A549 (cell line): Measurements from ENCODE around the gene BCR. TPM values are rescaled to one million over a fixed set of nuclear protein-coding genes. Genes with fewer than 3 reads are reported as not detected.

Experiments used
- ATAC-seq, 2 experiments: fragments of 200-7000 bp in 1 of 2; fragments of >200 bp in 1 of 2; cut with Nextera tagmentation in 1 of 2; cut with Tn5 transposase in 1 of 2; 3 replicates each; pipeline versions ENCODE4 v1.8.0 to v1.9.1; 2018 to 2020; ENCODE audit warnings: mild to moderate bottlenecking in 1 of 2, moderate library complexity in 1 of 2
- CTCF ChIA-PET: fragments of 300-600 bp; sonication (Branson Sonifier 250); formaldehyde crosslinking; extraction: SDS; loops from one replicate; lab custom pipeline; 2021; ENCODE audit warnings: antibody characterized with exemption, inconsistent platforms; lab: Yijun Ruan, JAX
- POLR2A ChIA-PET: fragments of 350-600 bp; formaldehyde crosslinking; extraction: SDS; loops from one replicate; lab custom pipeline; 2021; ENCODE audit warnings: antibody characterized with exemption, inconsistent platforms; lab: Yijun Ruan, JAX
- DNase-seq, 2 experiments: peaks; one replicate each; pipeline versions ENCODE4 v3.0.0 to v3.0.0-alpha.2; 2011 to 2016; ENCODE audit warnings: low read depth in 1 of 2, low spot score in 1 of 2
- FAIRE-seq: peaks from 2 replicates; lab custom pipeline; 2011; peaks lifted over from hg19 to GRCh38; lab: Jason Lieb, UNC
- H3K27ac ChIP-seq, 2 experiments: fragments of >200 bp; sonication (Bioruptor Twin); formaldehyde crosslinking; 3 replicates each; pipeline ENCODE4 v1.5.1; 2016 to 2017
- H3K4me1 ChIP-seq: fragments of >200 bp; sonication (Bioruptor Twin); formaldehyde crosslinking; 3 replicates; pipeline ENCODE4 v1.6.1; 2016
- H3K4me2 ChIP-seq: fragments of >200 bp; sonication (Bioruptor Twin); formaldehyde crosslinking; 3 replicates; pipeline ENCODE4 v1.6.1; 2016
- H3K4me3 ChIP-seq: fragments of >200 bp; sonication (Bioruptor Twin); formaldehyde crosslinking; 3 replicates; pipeline ENCODE4 v1.5.1; 2016
- H3K9me3 ChIP-seq: fragments of >200 bp; sonication (Bioruptor Twin); formaldehyde crosslinking; 3 replicates; pipeline ENCODE4 v1.6.1; 2016
- ATOH8 ChIP-seq: fragments of 250-450 bp; sonication (Bioruptor Pico); IDR thresholded peaks from 2 replicates; pipeline ENCODE4 v1.5.0; 2020; ENCODE audit warnings: low read depth, mild to moderate bottlenecking, moderate library complexity
- BHLHE40 ChIP-seq: IDR thresholded peaks from 2 replicates; pipeline ENCODE4 v1.6.1; 2012; ENCODE audit warnings: low read depth, low read length, inconsistent platforms
- CEBPB ChIP-seq, 2 experiments: fragments of >200 bp in 1 of 2; sonication (Bioruptor Twin) in 1 of 2; formaldehyde crosslinking in 1 of 2; IDR thresholded peaks; 2 replicates each; pipeline ENCODE4 v1.6.1; 2012 to 2016
- CHD4 ChIP-seq: fragments of 200-600 bp; sonication (generic); IDR thresholded peaks from 2 replicates; pipeline ENCODE4 v1.6.1; 2016; ENCODE audit warnings: antibody characterized with exemption, mild to moderate bottlenecking, borderline replicate concordance
- EHF ChIP-seq: fragments of 250-450 bp; sonication (Bioruptor Pico); IDR thresholded peaks from 2 replicates; pipeline ENCODE4 v1.5.0; 2020; ENCODE audit warnings: mild to moderate bottlenecking
- EHMT2 ChIP-seq: fragments of 200-600 bp; sonication (generic); IDR thresholded peaks from 2 replicates; pipeline ENCODE4 v1.6.1; 2016; ENCODE audit warnings: antibody characterized with exemption, low read depth, mild to moderate bottlenecking, moderate library complexity
- EP300 ChIP-seq, 2 experiments: fragments of >200 bp; sonication (Bioruptor Twin); formaldehyde crosslinking; IDR thresholded peaks; 2 replicates in 1 of 2; 3 replicates in 1 of 2; pipeline ENCODE4 v1.6.1; 2016 to 2017
- FOXS1 ChIP-seq: fragments of 250-450 bp; sonication (Bioruptor Pico); IDR thresholded peaks from 2 replicates; pipeline ENCODE4 v1.5.0; 2020; ENCODE audit warnings: mild to moderate bottlenecking, moderate library complexity
- HDAC2 ChIP-seq: fragments of 200-600 bp; sonication (generic); IDR thresholded peaks from 2 replicates; pipeline ENCODE4 v1.6.1; 2016
- HES2 ChIP-seq: fragments of >200 bp; sonication (Bioruptor Twin); formaldehyde crosslinking; IDR thresholded peaks from 2 replicates; pipeline ENCODE4 v1.6.1; 2016
- HEYL ChIP-seq: fragments of 250-450 bp; sonication (Bioruptor Pico); IDR thresholded peaks from 2 replicates; pipeline ENCODE4 v1.8.0; 2021; ENCODE audit warnings: mild to moderate bottlenecking, moderate library complexity
- HMGXB4 ChIP-seq: fragments of 250-450 bp; sonication (Bioruptor Pico); IDR thresholded peaks from 2 replicates; pipeline ENCODE4 v1.5.0; 2021; ENCODE audit warnings: mild to moderate bottlenecking, moderate library complexity, borderline replicate concordance
- HOXB5 ChIP-seq: fragments of 250-450 bp; sonication (Bioruptor Pico); IDR thresholded peaks from 2 replicates; pipeline ENCODE4 v1.5.0; 2020; ENCODE audit warnings: mild to moderate bottlenecking, moderate library complexity
- JUN ChIP-seq, 2 experiments: fragments of >200 bp; sonication (Bioruptor Twin); formaldehyde crosslinking; IDR thresholded peaks; 2 replicates in 1 of 2; 3 replicates in 1 of 2; pipeline ENCODE4 v1.6.1; 2016 to 2017
- JUNB ChIP-seq: fragments of >200 bp; sonication (Bioruptor Twin); formaldehyde crosslinking; IDR thresholded peaks from 2 replicates; pipeline ENCODE4 v1.6.1; 2016
- KDM1A ChIP-seq: fragments of 200-600 bp; sonication (generic); IDR thresholded peaks from 2 replicates; pipeline ENCODE4 v1.6.1; 2016; ENCODE audit warnings: low read depth, mild to moderate bottlenecking
- NFE2L2 ChIP-seq: fragments of 150-350 bp; conservative IDR thresholded peaks from 2 replicates; pipeline ENCODE4 v1.6.1; 2014; ENCODE audit warnings: low read length
- NPAS2 ChIP-seq: fragments of 250-450 bp; sonication (Bioruptor Pico); IDR thresholded peaks from 2 replicates; pipeline ENCODE4 v1.8.0; 2022; ENCODE audit warnings: mild to moderate bottlenecking, moderate library complexity, borderline replicate concordance
- PBX3 ChIP-seq: IDR thresholded peaks from 2 replicates; pipeline ENCODE4 v1.6.1; 2012
- PHF8 ChIP-seq: fragments of 200-600 bp; sonication (generic); IDR thresholded peaks from 2 replicates; pipeline ENCODE4 v1.6.1; 2016; ENCODE audit warnings: low read depth, mild to moderate bottlenecking, antibody characterized with exemption, moderate library complexity, borderline replicate concordance
- POLR2A ChIP-seq: IDR thresholded peaks from 2 replicates; pipeline ENCODE4 v1.6.1; 2012; ENCODE audit warnings: mild to moderate bottlenecking, low read length
- POLR2AphosphoS2 ChIP-seq: conservative IDR thresholded peaks from 2 replicates; pipeline ENCODE4 v1.6.1; 2012; ENCODE audit warnings: low read length, improper control_type of control experiment, inconsistent platforms
- RARB ChIP-seq: fragments of 250-450 bp; sonication (Bioruptor Pico); IDR thresholded peaks from 2 replicates; pipeline ENCODE4 v1.8.0; 2021; ENCODE audit warnings: mild to moderate bottlenecking, moderate library complexity
- RCOR1 ChIP-seq: fragments of 150-350 bp; IDR thresholded peaks from 2 replicates; pipeline ENCODE4 v1.6.1; 2014; ENCODE audit warnings: antibody characterized with exemption, low read length, low read depth
- RNF2 ChIP-seq: fragments of 200-600 bp; sonication (generic); IDR thresholded peaks from 2 replicates; pipeline ENCODE4 v1.6.1; 2016; ENCODE audit warnings: low read depth, mild to moderate bottlenecking, antibody characterized with exemption, moderate library complexity, borderline replicate concordance
- SMC3 ChIP-seq: fragments of >200 bp; sonication (Bioruptor Twin); formaldehyde crosslinking; IDR thresholded peaks from 3 replicates; pipeline ENCODE4 v1.6.1; 2018; ENCODE audit warnings: inconsistent platforms
- SREBF2 ChIP-seq: fragments of 450-650 bp; IDR thresholded peaks from 2 replicates; pipeline ENCODE4 v1.6.1; 2014; ENCODE audit warnings: mild to moderate bottlenecking, moderate library complexity
- TP53 ChIP-seq: fragments of 250-450 bp; sonication (Bioruptor Pico); IDR thresholded peaks from 2 replicates; pipeline ENCODE4 v1.5.0; 2021; ENCODE audit warnings: mild to moderate bottlenecking, moderate library complexity
- USF2 ChIP-seq: fragments of 450-650 bp; IDR thresholded peaks from 2 replicates; pipeline ENCODE4 v1.6.1; 2014; ENCODE audit warnings: antibody characterized with exemption
- ZFP36 ChIP-seq: fragments of 450-650 bp; IDR thresholded peaks from 2 replicates; pipeline ENCODE4 v1.6.1; 2014; ENCODE audit warnings: borderline replicate concordance; ENCODE audit not compliant: partially characterized antibody
- ZSCAN20 ChIP-seq: fragments of 250-450 bp; sonication (Bioruptor Pico); IDR thresholded peaks from 2 replicates; pipeline ENCODE4 v1.8.0; 2022; ENCODE audit warnings: mild to moderate bottlenecking, moderate library complexity
- WGBS: methylation state at CpG from one replicate; pipeline ENCODE4 v1.1.6; 2017; ENCODE audit errors: missing lambda C conversion rate; 5-methylcytosine and 5-hydroxymethylcytosine counted together
- polyA plus RNA-seq, 4 experiments: library from polyadenylated mRNA; depleted of rRNA in 3 of 4; stranded (reverse); fragments of >200 nt; fragmentation: RNase III in 1 of 4; extraction: RNeasy Plus Mini Kit Qiagen cat#74134 plus additional on column Dnase treatment in 1 of 4; gene quantifications; 2 replicates in 3 of 4; 3 replicates in 1 of 4; pipeline ENCODE4 v1.2.3, GENCODE V29; 2011 to 2017

Gene BCR
- polyA plus RNA-seq, 2 of the 4 experiments (the other 2 are of a cell fraction) = 14.7 to 16.4 TPM

- TF ChIP-seq POLR2AphosphoS2 (no peak), ZSCAN20 (no peak), NPAS2 (CRISPR knock-in tag) (no peak), PHF8 (no peak), RNF2 (no peak), RARB (CRISPR knock-in tag) (no peak), CEBPB (IDR thresholded peaks at IDR 0.05) (no peak), HMGXB4 (CRISPR knock-in tag) (no peak), KDM1A (no peak), HES2 (no peak), EHMT2 (no peak), SMC3 (no peak), SREBF2 (no peak), BHLHE40 (no peak), PBX3 (no peak), FOXS1 (CRISPR knock-in tag) (no peak), EHF (CRISPR knock-in tag) (no peak)
- H3K4me3 ChIP-seq = no peak overlapping the region
- FAIRE-seq (no peak), ATAC-seq (no peak), DNase-seq (no peak)
- WGBS = 86% methylated on average over 11 of the region's 11 CpGs
- peaks cover 51% of the 10 kb centered on the region for H3K4me1 ChIP-seq
- no peak overlapping the region for H3K4me2 ChIP-seq
- no peak overlapping the region for H3K27ac ChIP-seq
- H3K9me3 ChIP-seq = no peaks in the 10 kb centered on the region
- POLR2A ChIA-PET = no interaction called here
- CTCF ChIA-PET = interaction anchor here (0.9 kb wide), 1 partner anchor 60 kb away, joined by 3 read pairs; no protein-coding TSS in a partner anchor
These were observed 41.9 kb downstream of the BCR start for GRCh38 chr22:23222033-23222792.

- ChIA-PET POLR2A (no interaction called here), CTCF (interaction anchor here (0.9 kb wide), 1 partner anchor 59 kb away, joined by 3 read pairs; no protein-coding TSS in a partner anchor)
- WGBS = 72% methylated on average over 4 of the region's 4 CpGs
- peaks cover 51% of the 10 kb centered on the region for H3K4me1 ChIP-seq
- no peaks in the 10 kb centered on the region for H3K9me3 ChIP-seq
- 0 out of 6 replicates have a peak overlapping the region, but pooled peaks of 1 of the 2 experiments have one; percentile 55 for H3K27ac ChIP-seq
- FAIRE-seq = no peak
- H3K4me2 ChIP-seq = no peak overlapping the region
- TF ChIP-seq SMC3 (no peak), RCOR1 (no peak), ATOH8 (no peak), NFE2L2 (no peak), USF2 (no peak), JUN (IDR thresholded peaks at IDR 0.05) (no peak), TP53 (no peak), HOXB5 (CRISPR knock-in tag) (no peak), CHD4 (no peak), RNF2 (no peak), HEYL (CRISPR knock-in tag) (no peak), POLR2A (no peak), EP300 (IDR thresholded peaks at IDR 0.05) (no peak), JUNB (no peak), ZFP36 (no peak), CEBPB (IDR thresholded peaks at IDR 0.05) (no peak), HDAC2 (no peak), FOXS1 (CRISPR knock-in tag) (no peak)
- no peak overlapping the region for H3K4me3 ChIP-seq
- ATAC-seq = no peak
- no peak for DNase-seq
These were observed 42.7 kb downstream of the BCR start for GRCh38 chr22:23222793-23223568.
